Suppressor macrophage treated with lipopolysaccharide for 1 hour (primary cell): ENCODE measurements around the gene IRF2.

Source experiments
- DNase-seq, 3 donors: peaks; one replicate each; pipeline ENCODE4 v3.0.0-alpha.2; 2020 to 2022

IRF2 gene

DNA sequence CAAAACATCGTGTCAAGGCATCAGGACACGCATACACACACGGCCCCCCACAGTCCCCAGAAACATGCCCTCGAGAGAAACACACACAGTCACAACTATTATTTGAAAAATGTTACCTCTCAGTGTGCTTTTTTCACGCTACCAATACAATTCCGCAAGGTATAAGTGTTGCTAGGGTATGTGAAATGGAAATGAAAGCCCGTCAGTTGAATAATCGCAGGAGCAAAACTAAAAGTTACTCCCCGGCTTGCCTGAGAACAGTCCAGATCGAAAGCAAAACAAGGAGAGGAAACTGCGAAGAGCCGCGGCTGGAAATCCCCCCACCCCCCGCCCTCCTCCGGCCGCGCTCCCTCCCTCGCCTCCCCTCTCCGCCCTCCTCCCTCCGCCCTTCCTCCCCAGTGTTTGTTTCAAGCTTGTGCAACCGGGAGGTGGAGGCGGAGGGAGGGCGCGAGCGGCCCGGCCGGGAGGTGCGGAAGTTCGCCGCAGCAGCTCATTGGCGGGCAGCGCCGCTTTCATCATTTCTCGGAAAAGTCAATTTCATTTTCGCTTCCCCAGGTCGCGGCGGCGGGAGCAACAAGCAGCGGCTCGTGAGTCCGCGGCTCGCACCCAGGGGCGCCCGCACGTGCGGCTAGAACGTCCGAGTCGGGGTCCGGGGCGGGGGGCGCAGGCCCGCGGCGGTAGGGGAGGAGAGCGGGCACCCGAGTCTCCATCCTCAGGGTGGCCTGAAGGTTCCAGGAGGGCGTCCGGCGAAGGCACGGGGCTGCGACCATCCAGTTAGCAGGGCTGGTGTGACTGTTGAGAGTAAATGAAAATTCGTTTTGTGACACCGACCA, at the start of gene IRF2:
IRF2 (minus strand) TSS at position 288 of the 833 bp plus-strand sequence. CDS start 45,486 bp downstream, outside the sequence.
- DNase-seq, result peak; percentile 99

DNA sequence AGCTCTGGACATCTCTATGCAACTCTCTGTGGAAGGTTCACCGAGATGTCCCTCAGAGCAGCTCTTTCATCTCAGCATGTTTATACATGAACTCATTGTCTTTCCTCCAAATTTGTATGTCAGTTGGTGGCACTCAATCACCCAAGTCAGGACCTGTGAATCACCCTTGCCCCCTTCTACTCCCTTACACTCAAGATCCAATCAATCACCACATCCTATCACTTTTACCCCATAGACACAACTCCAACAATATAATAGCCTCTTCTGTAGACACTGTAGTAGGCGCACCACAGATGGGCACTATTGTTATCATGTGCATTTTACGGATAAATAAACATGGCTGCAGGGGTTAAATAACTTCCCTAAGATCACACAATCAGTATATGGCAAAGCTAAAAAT, 41.3 kb upstream of the IRF2 start:
- DNase-seq, result no peak

DNA sequence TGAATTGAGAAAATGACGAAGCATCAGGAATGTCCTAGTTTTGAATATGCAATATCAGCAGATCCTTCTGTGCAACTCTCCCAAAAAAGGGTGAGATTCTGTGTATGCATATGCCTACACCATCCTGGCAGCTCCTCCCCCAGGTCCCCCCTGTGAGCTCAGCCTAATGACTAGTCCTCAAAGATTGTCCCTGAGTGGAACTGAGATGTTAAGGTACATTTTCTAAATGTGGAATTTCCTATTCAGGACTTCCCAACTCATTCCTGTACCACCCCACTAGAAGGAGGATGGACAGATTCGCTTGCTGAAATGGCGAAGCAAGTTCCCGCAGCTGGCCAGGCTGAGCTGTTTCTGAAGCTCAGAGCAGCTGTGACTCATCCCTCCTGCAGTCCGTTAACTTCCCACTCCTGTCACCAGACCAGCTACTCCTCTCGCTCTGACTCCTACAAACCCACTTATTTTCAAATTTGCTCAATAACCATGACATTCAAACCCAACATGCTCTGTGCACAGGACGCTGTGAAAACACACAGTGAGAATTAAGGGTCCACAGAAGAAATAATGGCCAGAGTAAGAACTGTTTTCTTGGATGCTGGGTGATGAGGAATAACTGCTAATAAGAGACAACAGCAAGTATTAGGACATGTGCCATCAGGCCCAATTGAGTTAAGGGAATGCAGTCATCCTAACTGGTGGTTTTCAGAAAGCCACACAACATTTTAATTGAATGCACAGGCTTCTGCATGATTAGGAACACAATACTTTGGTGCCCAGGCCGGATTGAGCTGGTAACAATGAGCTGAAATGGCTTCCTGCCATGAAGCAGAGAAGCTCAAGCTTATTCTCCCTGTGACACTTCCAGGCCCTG, 40.0 kb upstream of the IRF2 start:
- peak; percentile 95 to 99 (median 97) for DNase-seq

DNA sequence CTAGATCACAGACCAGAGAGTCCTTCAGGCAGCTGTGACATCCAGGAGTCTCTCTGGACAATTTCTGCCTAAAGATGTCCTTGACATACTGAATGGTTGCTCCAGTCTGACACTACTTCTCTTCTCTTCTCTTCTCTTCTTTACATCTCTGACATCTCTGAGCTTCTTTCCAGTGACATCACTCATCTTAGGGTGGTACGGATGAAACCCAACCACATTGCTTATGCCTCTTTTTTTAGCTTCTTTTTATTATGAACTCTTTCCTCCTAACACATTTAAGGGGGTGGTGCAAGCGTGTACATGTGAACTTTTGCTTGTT, 39.4 kb upstream of the IRF2 start:
- DNase-seq, result no peak

DNA sequence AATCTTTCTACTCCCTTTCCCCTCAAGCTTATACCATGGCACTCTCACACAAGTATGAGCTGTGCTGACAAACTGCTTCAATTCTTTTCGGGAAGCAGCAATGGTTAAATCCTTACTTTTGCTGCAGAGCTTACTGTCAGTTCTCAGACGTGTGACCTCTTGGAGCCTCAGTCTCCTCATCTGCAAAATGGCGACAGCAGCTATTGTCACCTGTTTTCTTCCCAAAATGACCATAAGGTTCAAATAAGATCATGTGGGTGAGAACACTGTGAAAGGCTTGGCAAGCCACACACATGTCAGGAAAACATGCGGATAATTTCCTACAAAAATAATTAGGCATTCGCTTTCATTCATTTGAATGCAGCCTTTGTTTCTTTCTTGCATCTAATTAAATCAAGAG, 36.8 kb upstream of the IRF2 start:
- DNase-seq, result no peak

DNA sequence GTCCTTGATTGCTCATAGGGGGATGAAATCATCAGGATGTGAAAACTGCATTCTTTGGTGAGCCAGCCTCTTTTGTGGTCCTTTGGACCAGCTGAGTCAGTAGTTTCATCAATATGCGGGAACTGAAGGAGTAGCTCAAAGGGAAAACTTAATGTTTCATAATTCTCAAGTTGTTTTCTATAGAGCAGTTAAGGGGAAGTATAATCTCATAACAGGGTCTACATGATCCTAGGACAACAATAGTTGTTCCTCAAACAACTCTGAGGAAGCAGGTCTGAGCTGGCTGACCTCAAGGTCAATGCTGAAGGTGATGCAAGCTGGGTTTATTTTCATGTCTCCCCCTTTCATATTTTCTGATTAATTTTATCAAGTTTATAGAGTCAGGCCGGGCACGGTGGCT, 36.1 kb upstream of the IRF2 start:
- DNase-seq, result peak; percentile 65 to 96 (median 92)

DNA sequence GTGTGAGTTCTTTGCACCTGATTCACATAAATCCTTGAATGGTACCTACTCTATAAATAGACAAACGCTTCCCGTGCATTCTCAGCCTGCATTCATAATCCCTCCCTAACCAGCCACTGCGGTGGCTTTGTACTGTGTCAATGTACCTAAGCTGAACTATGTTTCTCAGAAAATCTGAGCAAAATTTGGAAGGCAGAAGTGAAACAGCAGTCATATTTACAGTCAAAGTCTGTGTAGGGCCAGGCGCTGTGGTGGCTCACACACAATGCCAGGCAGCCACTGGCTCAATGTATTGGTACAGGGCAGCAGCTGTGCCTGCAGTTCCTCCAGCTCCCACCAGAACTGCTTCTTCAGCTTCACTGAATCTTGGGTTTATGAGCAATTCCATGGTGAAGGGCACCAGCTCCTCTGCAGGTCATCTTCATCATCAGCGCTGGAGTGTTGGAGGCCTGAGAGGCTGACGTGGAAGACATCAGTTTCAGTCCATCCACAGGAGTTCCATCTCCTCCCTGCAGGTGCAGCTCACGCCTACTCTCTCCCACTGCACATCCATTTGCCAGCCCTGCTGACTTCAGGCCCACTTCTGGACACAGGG, 32.3 kb upstream of the IRF2 start:
- DNase-seq, result peak; percentile 63 to 68 (median 64)

DNA sequence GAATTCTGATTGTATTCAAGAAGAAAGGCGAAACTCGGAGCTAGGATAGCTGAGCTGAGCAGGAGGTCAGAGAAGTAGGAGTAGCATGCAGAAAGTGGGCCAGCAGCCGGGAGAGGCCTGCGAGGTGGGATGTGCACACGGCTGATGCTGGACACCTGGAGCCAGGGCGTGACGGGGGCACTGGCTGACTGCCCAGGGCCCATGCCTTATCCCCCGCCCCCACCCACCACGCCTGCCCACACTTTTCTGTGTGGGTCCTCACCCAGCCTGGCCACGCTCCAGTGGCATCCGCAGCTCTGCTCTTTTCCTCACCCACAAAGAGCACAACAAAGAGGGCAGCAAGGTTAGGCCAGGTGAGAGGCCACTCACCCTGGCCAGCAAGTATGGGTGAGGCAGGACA, 30.0 kb upstream of the IRF2 start:
- DNase-seq, result no peak

DNA sequence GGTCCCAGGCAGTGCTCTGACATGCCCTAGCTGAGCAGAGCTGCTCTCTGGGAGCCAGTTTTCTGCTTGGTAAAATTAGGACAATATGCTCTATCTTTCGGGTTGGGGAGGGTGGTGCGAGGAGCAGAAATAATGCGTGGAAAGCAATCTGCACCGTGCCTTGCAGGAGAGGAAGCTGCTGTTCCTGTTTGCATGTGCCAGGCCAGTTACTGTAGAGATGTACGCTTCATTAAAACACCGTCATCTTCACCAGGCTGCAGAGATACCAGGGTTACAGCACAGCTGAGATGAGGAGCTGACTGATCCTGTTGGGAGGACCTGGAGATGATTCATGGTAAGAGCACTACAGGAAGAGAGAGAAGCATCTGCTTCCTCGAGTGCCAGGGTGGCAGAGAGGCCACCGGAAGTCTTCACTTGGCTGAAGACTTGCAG, 29.5 kb upstream of the IRF2 start:
- peak; percentile 60 to 79 (median 61) for DNase-seq

DNA sequence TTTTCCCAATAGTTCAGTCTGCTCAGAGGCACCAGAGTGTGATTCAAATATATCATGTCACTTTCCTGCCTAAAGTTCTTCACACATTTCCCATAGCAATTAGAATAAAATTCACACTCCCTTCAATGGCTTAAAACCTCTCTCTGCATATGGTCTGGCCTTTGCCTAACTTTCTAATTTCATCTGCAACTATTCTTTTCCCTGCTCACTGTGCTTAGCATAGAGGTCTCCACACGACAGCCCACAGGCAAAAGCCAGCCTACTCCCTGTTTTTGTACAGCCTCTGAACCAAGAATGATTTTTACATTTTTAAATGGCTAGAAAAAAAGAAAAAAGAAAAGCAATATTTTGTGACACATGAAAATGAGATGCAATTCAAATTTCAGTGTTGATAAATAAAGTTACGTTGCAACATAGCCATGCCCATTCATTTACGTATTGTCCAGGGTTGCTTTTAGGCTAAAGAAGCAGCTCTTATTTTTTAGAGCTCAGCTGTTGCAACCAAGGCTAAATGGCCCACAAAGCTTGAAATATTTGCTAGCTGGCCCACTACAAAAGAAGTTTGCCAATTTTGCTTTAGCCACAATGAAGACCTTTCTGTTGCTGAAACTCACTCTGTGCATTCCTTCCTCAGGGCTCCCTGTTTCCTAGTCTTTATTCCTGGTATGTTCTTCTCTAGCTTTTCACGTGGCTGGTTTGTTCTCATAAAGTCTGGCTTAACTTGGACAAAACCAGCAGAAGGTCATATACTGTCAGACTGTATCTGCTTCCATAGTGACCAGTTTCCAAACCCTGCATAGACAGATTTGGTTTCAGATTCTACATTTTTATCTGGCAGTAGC, 26.6 kb upstream of the IRF2 start:
- no peak for DNase-seq

DNA sequence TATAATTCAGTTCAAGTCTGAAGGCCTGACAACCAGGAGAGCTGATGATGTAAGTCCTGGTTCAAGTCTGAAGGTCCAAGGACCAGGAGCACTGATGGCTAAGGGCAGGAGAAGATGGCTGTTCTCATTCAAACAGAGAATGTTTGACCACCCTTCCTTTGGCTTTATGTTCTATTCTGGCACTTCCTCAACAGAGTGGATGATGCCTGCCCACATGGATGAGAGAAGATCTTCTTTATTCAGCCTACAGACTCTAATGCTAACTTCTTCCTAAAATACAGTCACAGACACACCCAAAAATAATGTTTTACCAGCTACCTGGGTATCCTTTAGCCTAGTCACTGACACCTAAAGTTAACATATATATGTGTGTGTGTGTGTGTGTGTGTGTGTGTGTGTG, 25.6 kb upstream of the IRF2 start:
- peak; percentile 18 to 36 (median 34) for DNase-seq

DNA sequence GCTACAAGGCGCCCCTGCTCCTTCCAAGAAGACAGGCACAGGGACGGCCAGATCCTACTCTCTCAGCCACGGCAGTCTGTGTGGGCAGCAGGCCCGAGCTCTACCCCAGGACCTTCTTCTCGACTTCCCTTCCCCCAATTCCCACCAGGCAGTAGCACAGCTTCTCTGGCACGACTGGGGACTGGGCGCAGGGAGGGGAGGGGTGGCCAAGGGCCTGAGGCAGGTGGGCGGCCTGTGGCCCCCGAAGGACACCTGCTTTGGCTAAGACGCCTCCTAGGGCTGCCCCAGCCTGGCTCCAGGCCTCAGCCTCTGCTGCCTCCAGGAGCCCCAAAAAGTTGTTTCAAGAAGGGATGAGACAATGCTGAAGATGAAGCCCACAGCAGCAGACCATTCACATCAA, 24.2 kb upstream of the IRF2 start:
- DNase-seq, result no peak

DNA sequence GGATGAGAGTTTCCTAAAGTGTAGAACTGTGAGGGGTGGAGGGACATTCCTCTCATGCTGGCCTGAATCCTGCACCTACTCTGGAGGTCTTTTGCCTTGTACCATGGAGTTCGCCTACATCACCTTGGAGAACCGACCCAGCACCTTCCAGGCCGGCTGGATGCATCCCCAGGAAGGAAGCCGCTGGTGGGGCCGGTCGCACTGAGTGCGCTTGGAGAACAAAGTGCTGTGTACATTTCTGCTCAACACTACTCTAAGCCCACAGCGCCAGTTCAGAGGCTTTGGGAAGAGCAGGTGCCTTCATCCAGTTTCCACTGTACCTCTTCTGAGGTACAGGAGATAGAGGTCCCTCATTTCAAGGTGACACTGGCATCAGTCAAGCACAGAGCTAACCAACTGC, 15.4 kb upstream of the IRF2 start:
- no peak for DNase-seq

DNA sequence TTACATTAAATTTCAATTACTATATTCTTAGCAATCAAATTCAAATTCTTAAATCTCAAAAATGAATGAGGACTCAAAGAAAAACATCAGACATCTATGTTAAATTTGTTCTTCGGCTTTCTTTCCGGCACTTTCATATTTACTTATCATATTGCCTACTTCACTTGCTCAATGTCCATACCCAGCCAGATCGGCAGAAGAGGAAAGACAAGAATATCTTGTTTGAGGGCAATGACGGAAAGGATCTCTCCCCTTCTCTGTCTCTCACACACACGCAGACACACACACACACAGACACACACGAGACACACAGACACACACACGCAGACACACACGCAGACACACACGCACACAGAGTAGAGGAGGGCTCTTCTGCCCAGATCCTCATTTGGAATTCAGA, 13.2 kb upstream of the IRF2 start:
- DNase-seq, result no peak

DNA sequence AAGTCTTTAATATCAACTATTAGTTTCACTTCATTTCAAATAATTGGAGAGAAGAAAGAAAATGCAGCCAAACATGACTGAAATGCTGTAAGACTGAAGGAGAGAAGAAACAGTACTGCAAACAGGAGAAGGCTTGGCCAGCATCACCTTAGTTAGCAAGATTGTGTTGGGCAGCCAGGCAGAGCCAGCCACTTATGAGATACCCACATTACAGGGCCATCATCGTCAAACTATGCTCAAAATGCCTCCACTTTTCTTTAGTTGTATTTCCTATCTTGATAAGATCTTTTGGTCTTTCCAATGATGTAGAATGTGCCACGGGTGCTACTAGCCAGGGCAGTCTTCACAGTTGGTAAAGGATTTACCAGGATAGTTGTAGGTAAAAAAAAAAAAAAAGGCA, 10.9 kb upstream of the IRF2 start:
- no peak for DNase-seq

DNA sequence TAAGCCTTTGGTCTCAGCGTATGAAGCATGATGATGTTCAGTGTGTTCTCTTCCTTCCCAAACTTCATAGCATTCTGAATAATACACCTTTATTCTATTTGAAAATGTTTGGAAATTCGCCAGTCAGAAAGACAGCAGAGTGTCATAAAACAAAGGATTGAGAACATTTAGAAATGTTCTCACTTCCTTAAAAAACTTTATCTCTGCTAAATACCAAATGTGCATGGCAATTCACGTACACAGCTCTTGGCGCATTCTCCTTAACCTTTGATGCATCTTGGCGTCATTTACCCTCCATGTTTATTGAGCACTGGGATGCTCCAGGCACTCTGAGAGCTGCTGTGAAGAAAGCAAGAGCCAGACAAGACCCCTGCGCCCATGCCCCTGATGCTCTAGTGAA, 7.2 kb upstream of the IRF2 start:
- DNase-seq, result no peak

DNA sequence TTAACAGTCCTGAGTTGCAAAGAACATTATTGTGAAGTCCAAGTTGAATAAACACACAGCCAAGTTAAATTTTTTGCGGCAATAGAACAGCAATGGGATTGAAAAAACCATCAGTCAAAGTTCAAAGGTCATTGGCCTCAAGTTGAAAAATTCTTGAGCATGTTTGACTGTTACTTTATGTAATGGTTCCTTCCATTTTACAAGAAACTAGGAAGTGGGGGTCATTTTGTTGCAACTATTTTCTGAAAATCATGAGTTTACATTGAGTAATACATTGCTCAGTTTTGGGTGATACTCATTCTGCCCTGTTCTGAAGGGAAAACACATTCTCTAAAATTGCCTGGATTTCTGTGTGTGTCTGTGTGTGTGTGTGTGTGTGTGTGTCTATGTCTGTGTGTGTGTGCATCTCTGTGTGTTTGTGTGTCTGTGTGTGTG, 5.2 kb upstream of the IRF2 start:
- peak; percentile 73 to 96 (median 89) for DNase-seq

DNA sequence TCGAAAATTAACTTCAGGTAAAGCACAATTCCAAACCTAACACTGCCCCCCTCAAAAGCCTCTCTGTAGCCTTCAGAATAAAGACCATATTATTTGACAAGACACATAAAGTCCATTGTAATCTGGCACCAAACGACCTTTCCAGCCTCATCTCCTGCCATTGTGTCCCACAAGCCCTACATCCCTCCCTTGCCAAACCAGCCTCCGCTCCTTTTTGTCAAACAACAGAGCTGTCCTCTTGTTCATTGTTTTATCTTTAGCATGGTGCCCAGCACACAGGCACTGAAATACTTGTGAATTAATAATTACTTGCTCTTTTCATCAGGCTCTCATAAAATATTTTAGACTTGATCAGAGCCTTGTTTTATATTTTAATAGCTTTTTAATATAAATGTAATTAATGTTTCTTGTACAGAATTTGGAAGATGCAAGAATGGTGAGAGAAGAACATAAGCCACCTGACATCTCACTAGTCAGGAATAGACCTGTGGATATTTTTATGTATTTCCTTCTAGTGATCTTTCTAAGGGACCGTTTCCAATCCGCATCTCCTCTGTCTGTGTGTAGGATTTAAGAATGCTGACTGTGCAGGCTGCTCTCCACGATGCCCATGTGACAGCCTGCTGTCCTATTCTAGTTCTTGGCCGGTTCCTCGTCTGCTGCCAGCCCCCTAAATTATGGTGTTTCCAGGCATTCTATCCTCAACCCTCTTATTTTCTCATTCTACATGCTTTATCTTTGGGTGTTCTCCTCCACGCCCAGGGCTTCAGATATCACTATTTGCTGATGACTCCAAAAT, 3.0 kb upstream of the IRF2 start:
- peak in 1 of 3 donors; percentile 22 for DNase-seq

DNA sequence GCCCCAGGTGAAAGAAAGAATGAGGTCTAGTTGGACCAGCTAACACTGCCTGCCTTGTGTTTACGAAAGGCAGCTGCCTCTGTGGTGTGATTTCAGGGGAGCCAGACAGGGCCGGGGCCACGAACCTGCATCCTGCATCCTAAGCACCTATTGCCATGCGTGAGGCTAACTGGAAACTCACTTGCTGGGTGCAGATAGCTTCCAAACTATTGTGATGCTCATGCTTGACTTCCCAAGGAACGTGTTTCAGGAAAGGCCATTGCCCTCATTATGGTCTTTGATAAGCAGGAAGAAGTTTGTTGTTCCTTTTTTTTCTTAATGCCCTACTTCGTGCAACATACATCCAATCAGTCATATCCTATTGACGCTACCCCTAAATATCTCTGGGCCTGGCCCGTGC, 2.3 kb upstream of the IRF2 start:
- peak; percentile 30 to 54 (median 44) for DNase-seq

DNA sequence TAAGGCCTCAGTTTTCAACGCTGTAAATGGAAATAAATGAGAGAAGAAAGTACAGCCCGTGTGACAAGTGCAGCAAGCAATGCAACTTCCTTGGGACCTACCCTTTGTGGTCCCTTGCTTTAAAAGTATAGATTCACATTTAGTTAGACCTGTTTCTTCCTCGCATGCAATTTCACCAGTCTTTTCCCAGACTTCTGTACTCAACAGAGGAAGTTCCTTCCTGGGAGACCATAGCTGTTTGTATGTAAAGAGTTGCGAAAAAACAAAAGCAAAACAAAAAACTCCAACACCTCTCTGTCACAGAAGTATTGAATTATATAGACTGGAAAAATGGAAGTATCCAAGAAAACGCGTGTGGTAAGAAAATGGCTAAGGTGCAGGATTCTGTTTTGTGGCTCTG, 1.1 kb upstream of the IRF2 start:
- peak in 2 of 3 donors; percentile 34 to 61 for DNase-seq

DNA sequence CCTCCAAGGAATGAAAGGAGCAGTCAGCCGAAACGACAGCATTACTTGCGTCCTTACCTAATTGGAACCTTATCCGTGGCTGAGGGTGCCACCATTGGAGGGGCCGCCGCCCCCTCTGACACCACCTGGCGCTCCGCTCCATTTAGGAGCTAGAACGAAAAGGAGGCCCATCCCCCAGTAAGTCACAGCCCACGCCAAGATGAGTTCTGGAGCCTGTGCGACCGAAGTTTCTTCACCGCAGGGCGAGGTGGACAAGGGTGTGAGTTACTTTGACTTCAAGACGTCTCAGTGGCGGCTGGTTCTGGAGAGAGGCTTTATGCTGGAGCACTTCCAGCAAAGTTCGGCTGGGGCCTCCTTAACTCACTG, 729 bp upstream of the IRF2 start:
- peak; percentile 50 to 77 (median 67) for DNase-seq
